ENCODE data around the gene FNDC10. TPM values are rescaled to one million over a fixed set of nuclear protein-coding genes. Genes with fewer than 3 reads are reported as not detected.

The FNDC10 gene
- total RNA-seq, 1 experiment from 2014 or later: 15.2 TPM

GRCh38 chr1:1569341-1569740, 30.6 kb downstream of the FNDC10 start:
- no peak overlapping the region for H3K23ac ChIP-seq (ENCODE audit: insufficient read length, low read depth, low read length)
- H3K4me1 Mint-ChIP-seq: peaks cover 22 to 25% of the 10 kb centered on the region in 2 experiments
- H3K79me2 ChIP-seq (ENCODE audit: insufficient read depth, low read length): peaks cover 72% of the 10 kb centered on the region
- WGBS (ENCODE audit: extremely low coverage, insufficient read length, low lambda C conversion rate): no CpG with 5 or more reads among the region's 7 CpGs
- H3T11ph ChIP-seq (ENCODE audit: low read length): no peak overlapping the region
- H3K27me3 Mint-ChIP-seq (ENCODE audit: low read depth): no peaks in the 10 kb centered on the region
- H2AK5ac ChIP-seq (ENCODE audit: insufficient read length, low read length): no peak overlapping the region
- H3K4me2 ChIP-seq (ENCODE audit: insufficient read depth, insufficient read length, low read length): no peak overlapping the region
- no peaks in the 10 kb centered on the region for H3K9me3 ChIP-seq (ENCODE audit: control insufficient read depth, low read depth, low read length)
- DNase-seq: no peak
- H3K4me3 Mint-ChIP-seq: no peak overlapping the region
- H3K79me1 ChIP-seq (ENCODE audit: insufficient read depth, low read depth, low read length, poor library complexity, severe bottlenecking): peaks cover 4% of the 10 kb centered on the region
- H3K9ac ChIP-seq (ENCODE audit: extremely low read depth, insufficient read length, low read length): no peak overlapping the region
- H2BK5ac ChIP-seq (ENCODE audit: insufficient read length, low read length): no peak overlapping the region
- no peak overlapping the region for H4K8ac ChIP-seq (replicated peaks; ENCODE audit: insufficient read length, low read depth, low read length)
- H3K4me1 ChIP-seq (ENCODE audit: insufficient read depth, low read length): no peaks in the 10 kb centered on the region
- no peak overlapping the region for H2AFZ ChIP-seq (ENCODE audit: low read length)
- no peak overlapping the region for H3K18ac ChIP-seq (ENCODE audit: insufficient read length, low read depth, low read length)
- no peak overlapping the region for H3K14ac ChIP-seq (ENCODE audit: insufficient read depth, low read length)
- H4K91ac ChIP-seq (ENCODE audit: insufficient read length, low read depth, low read length): no peak overlapping the region
- H3K27ac ChIP-seq (ENCODE audit: insufficient read length, low read depth, low read length): no peak overlapping the region
- H3K27me3 ChIP-seq (ENCODE audit: insufficient read depth, low read length): no peaks in the 10 kb centered on the region
- H4K20me1 ChIP-seq (ENCODE audit: control insufficient read depth, insufficient read depth, insufficient read length): peaks cover 3% of the 10 kb centered on the region
- peak overlapping the region in 2 of 3 experiments; percentile 68; a peak in 2 of 7 replicates for H3K27ac Mint-ChIP-seq
- peaks cover 5% of the 10 kb centered on the region for H3K23me2 ChIP-seq (ENCODE audit: insufficient read length, low read depth, low read length, poor library complexity, severe bottlenecking)
- H3K9me3 Mint-ChIP-seq: peaks cover 0 to 3% of the 10 kb centered on the region in 2 experiments; a peak in 1 of 5 replicates
- H2BK12ac ChIP-seq (ENCODE audit: insufficient read length, low read depth, low read length): no peak overlapping the region
- TF ChIP-seq, protein P1, sequence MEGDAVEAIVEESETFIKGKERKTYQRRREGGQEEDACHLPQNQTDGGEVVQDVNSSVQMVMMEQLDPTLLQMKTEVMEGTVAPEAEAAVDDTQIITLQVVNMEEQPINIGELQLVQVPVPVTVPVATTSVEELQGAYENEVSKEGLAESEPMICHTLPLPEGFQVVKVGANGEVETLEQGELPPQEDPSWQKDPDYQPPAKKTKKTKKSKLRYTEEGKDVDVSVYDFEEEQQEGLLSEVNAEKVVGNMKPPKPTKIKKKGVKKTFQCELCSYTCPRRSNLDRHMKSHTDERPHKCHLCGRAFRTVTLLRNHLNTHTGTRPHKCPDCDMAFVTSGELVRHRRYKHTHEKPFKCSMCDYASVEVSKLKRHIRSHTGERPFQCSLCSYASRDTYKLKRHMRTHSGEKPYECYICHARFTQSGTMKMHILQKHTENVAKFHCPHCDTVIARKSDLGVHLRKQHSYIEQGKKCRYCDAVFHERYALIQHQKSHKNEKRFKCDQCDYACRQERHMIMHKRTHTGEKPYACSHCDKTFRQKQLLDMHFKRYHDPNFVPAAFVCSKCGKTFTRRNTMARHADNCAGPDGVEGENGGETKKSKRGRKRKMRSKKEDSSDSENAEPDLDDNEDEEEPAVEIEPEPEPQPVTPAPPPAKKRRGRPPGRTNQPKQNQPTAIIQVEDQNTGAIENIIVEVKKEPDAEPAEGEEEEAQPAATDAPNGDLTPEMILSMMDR (conservative IDR thresholded peaks at IDR 0.05): no peak
- peaks cover 24 to 56% (median 43%) of the 10 kb centered on the region in 3 experiments for H3K36me3 Mint-ChIP-seq (ENCODE audit: insufficient read depth in 1 of 3, low read depth in 3 of 3)
- H2BK15ac ChIP-seq (ENCODE audit: low read depth, low read length): no peak overlapping the region
- no peak overlapping the region for H4K5ac ChIP-seq (ENCODE audit: insufficient read length, low read depth, low read length)
- H3K56ac ChIP-seq (ENCODE audit: insufficient read length, low read depth, low read length): no peak overlapping the region
- no peak overlapping the region for H2BK20ac ChIP-seq (ENCODE audit: low read depth, low read length, poor library complexity, severe bottlenecking)
- H2BK120ac ChIP-seq (ENCODE audit: low read depth, low read length, poor library complexity, severe bottlenecking): no peak overlapping the region
- no peak overlapping the region for H3K4ac ChIP-seq (ENCODE audit: low read depth, low read length)
